ENCODE measurements around the gene CAMK2G.

The CAMK2G gene

DNA sequence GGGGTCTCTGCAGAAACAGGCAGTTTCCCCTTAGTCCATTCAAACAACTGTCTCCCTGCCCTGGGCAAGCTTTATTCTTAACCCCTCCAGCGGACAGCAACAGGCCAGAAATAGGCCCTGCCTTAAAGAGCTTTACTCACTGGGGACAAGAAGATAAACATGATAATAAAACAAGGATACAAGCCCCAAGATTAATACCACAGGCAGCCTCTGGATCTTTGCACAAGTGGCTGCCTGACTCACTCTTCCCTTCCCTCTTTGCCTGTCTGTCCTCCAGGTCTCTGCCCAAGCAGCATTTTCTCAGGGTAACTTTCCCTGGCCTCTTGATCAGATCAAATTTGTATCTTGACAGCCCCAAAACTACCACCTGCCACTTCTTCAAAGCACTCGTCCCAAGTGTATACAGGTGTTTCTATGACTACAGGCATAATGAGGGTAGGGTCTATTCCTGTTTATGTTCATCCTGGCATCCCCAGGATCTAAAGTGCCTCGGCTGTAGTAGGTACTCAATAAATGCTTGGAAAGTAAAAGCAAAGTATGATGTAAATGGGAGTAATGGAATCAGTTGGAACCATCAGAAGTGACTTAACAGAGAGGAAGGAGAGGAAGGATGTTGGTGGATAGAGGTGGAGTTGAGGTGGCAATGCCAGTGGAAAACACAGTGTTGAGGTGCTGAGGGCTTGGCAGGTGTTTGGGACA lies 7.0 kb upstream of the CAMK2G start:
- H3K27me3 ChIP-seq (ENCODE audit: insufficient read depth, low read length, poor library complexity), result peaks cover 8% of the 10 kb centered on the region
- H3K27ac ChIP-seq (ENCODE audit: low read length), result no peak overlapping the region
- no peaks in the 10 kb centered on the region for H4K20me1 ChIP-seq (ENCODE audit: insufficient read depth, low read length)
- no peaks in the 10 kb centered on the region for H3K36me3 ChIP-seq (ENCODE audit: insufficient read depth, low read length)
- H3K4me3 ChIP-seq (ENCODE audit: low read depth in 1 of 2, low read length in 2 of 2), result no peak overlapping the region
- H3K9me3 ChIP-seq (ENCODE audit: insufficient read depth, low read length, severe bottlenecking), result no peaks in the 10 kb centered on the region
- DNase-seq (no peak), ATAC-seq (ENCODE audit: insufficient read depth, low read depth) (no peak)
- no peak overlapping the region for H2AFZ ChIP-seq (ENCODE audit: low read depth, low read length)
- H3K79me2 ChIP-seq (ENCODE audit: insufficient read depth, low read length), result no peaks in the 10 kb centered on the region
- no peak overlapping the region for H3K4me2 ChIP-seq (ENCODE audit: insufficient read depth, low read length)
- H3K4me1 ChIP-seq (ENCODE audit: insufficient read depth, low read length), result peaks cover 11% of the 10 kb centered on the region
- no peak overlapping the region for H3K9ac ChIP-seq (ENCODE audit: low read depth, low read length)
- TF ChIP-seq, protein P1, sequence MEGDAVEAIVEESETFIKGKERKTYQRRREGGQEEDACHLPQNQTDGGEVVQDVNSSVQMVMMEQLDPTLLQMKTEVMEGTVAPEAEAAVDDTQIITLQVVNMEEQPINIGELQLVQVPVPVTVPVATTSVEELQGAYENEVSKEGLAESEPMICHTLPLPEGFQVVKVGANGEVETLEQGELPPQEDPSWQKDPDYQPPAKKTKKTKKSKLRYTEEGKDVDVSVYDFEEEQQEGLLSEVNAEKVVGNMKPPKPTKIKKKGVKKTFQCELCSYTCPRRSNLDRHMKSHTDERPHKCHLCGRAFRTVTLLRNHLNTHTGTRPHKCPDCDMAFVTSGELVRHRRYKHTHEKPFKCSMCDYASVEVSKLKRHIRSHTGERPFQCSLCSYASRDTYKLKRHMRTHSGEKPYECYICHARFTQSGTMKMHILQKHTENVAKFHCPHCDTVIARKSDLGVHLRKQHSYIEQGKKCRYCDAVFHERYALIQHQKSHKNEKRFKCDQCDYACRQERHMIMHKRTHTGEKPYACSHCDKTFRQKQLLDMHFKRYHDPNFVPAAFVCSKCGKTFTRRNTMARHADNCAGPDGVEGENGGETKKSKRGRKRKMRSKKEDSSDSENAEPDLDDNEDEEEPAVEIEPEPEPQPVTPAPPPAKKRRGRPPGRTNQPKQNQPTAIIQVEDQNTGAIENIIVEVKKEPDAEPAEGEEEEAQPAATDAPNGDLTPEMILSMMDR (IDR thresholded peaks at IDR 0.05; ENCODE audit: borderline replicate concordance, extremely low read depth, low read length, poor library complexity, severe bottlenecking), result no peak
- TF ChIP-seq EZH2 (IDR thresholded peaks at IDR 0.05; ENCODE audit: borderline replicate concordance, low read depth, low read length, severe bottlenecking), result no peak

DNA sequence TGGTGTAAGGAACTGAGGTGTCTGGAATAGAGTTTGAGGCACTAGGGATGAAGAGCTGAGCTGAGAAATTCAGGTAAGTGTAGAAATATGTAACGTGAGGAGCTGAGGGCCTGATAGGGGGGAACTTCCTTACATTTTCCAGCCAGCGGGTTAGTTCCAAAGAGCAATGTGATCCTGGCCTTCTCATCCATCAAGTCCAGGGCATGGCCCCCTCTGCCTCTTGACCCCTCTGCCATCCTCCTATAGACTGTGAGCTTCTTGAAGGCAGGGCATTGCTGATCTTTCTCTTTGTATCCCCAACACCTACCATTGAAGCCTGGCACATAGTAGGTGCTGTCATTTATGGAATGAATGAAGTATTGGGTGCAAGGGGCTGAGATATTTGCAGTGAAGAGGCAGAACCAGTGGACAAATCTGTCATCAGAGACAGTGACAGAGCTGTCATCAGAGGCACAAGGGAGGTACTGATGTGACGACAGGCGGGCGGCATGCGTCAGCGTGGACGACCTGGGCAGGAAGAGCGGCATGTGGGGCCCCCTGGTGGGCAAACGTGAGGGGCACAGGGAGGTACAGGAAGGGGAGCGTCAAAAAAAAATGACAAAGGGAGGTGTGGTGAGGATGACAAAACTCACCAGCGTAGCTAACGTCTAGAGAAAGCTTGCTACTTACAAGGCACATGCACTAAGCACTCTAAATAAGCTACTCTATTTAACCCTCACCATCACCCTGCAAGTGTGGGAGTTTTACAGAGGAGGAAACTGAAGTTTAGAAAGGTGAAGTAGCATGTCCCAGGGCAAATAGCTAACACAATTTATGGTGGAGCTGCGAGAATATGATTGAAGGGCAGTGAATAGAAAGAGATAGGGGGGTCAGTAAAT lies 5.2 kb upstream of the CAMK2G start:
- Histone ChIP-seq H3K36me3 (ENCODE audit: insufficient read depth, low read length) (no peaks in the 10 kb centered on the region), H3K27me3 (ENCODE audit: insufficient read depth, low read length, poor library complexity) (peaks cover 13% of the 10 kb centered on the region), H3K4me1 (ENCODE audit: insufficient read depth, low read length) (peaks cover 20% of the 10 kb centered on the region), H3K4me2 (ENCODE audit: insufficient read depth, low read length) (peak overlapping the region; percentile 44), H4K20me1 (ENCODE audit: insufficient read depth, low read length) (no peaks in the 10 kb centered on the region), H2AFZ (ENCODE audit: low read depth, low read length) (peak overlapping the region; percentile 73; the same call in 1 of the 2 replicates), H3K9ac (ENCODE audit: low read depth, low read length) (no peak overlapping the region), H3K79me2 (ENCODE audit: insufficient read depth, low read length) (no peaks in the 10 kb centered on the region), H3K9me3 (ENCODE audit: insufficient read depth, low read length, severe bottlenecking) (no peaks in the 10 kb centered on the region), H3K4me3 (ENCODE audit: low read depth in 1 of 2, low read length in 2 of 2) (peak overlapping the region in 1 of 2 experiments; percentile 15; a peak in 1 of 4 replicates), H3K27ac (ENCODE audit: low read length) (no peak overlapping the region)
- ATAC-seq (ENCODE audit: insufficient read depth, low read depth) (peak; percentile 96), DNase-seq (peak; percentile 91)
- TF ChIP-seq, protein P1 (IDR thresholded peaks at IDR 0.05; ENCODE audit: borderline replicate concordance, extremely low read depth, low read length, poor library complexity, severe bottlenecking), result peak; percentile 99
- TF ChIP-seq EZH2 (IDR thresholded peaks at IDR 0.05; ENCODE audit: borderline replicate concordance, low read depth, low read length, severe bottlenecking), result no peak

DNA sequence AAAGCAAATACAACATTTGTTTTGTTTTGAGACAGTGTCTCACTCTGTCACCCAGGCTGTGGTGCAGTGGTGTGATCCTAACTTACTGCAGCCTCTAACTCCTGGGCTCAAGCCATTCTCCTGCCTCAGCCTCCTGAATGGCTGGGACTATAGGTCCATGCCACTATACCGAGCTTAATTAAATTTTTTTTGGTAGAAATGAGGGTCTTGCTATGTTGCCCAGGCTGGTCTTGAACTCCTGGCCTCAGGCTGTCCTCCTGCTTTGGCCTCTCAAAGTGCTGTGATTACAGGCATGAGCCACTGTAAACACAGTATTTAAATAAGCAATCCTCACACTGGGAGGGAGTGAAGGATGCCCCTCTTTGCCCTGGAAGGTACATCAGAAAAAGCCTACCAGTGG lies 4.0 kb upstream of the CAMK2G start:
- peaks cover under 1% of the 10 kb centered on the region; the same call in 1 of the 2 replicates for H4K20me1 ChIP-seq (ENCODE audit: insufficient read depth, low read length)
- no peaks in the 10 kb centered on the region; the same call in 1 of the 2 replicates for H3K36me3 ChIP-seq (ENCODE audit: insufficient read depth, low read length)

More for the DNA sequence above, 4.0 kb upstream of the CAMK2G start:
- H2AFZ ChIP-seq (ENCODE audit: low read depth, low read length), result no peak overlapping the region
- H3K9me3 ChIP-seq (ENCODE audit: insufficient read depth, low read length, severe bottlenecking), result no peaks in the 10 kb centered on the region
- no peak overlapping the region for H3K4me2 ChIP-seq (ENCODE audit: insufficient read depth, low read length)
- no peak for TF ChIP-seq EZH2 (IDR thresholded peaks at IDR 0.05; ENCODE audit: borderline replicate concordance, low read depth, low read length, severe bottlenecking)
- TF ChIP-seq, protein P1 (IDR thresholded peaks at IDR 0.05; ENCODE audit: borderline replicate concordance, extremely low read depth, low read length, poor library complexity, severe bottlenecking), result no peak
- H3K4me3 ChIP-seq (ENCODE audit: low read depth in 1 of 2, low read length in 2 of 2), result no peak overlapping the region
- no peak overlapping the region for H3K27ac ChIP-seq (ENCODE audit: low read length)
- H3K4me1 ChIP-seq (ENCODE audit: insufficient read depth, low read length), result peaks cover 22% of the 10 kb centered on the region
- H3K79me2 ChIP-seq (ENCODE audit: insufficient read depth, low read length), result peaks cover 5% of the 10 kb centered on the region
- H3K9ac ChIP-seq (ENCODE audit: low read depth, low read length), result no peak overlapping the region
- no peak for DNase-seq
- H3K27me3 ChIP-seq (ENCODE audit: insufficient read depth, low read length, poor library complexity), result peaks cover 13% of the 10 kb centered on the region
- no peak for ATAC-seq (ENCODE audit: insufficient read depth, low read depth)
